ENCODE results near the gene ATP5PO.
"Not testable (repeated sequence)": the region's sequence is repeated elsewhere in the genome, so short reads cannot be mapped to it uniquely, and the experiment has no call there.

The ATP5PO gene

DNA sequence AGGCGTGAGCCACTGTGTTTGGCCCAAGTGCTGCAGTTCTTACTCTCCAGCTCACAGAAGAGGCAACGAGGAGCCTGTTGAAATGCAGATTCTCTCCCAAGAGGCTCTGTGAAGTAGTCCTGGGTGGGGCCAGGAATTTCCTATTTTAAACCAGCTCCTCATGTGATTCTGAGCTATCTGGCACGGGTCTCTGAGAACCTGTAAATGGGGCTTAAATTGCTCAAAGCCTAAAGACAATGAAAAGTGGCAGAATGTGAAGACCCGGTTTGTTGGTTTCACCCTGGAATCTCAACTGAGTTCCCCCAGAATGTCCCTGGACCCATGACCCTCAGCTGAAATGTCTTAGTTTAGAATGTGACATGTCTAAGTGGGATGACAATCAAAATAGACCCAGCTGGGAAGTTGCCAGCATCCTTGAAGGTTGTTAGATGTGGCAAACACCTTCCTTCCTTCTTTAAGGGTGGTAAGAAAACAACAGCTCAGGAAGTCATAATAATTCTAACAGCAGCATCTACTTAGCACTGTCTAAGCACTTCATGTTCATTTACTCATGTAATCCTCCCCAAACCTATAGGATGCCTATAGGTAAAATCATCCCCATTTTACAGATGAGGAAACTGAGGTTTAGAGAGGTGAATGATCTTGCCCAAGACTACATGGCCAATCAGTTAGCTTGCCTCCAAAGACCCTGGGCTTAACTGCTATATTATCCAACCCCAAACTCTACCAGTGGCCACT is 20.9 kb upstream of the ATP5PO start:
- H3K9me3 ChIP-seq (ENCODE audit: low read length) = no peaks in the 10 kb centered on the region
- H3K27me3 ChIP-seq (ENCODE audit: insufficient read depth, low read length) = no peaks in the 10 kb centered on the region
- peaks cover 13% of the 10 kb centered on the region for H3K4me1 ChIP-seq (ENCODE audit: insufficient read depth, low read length)
- H2AFZ ChIP-seq (ENCODE audit: low read depth, low read length) = no peak overlapping the region
- no peak overlapping the region for H3K4me3 ChIP-seq (ENCODE audit: low read length)
- no peaks in the 10 kb centered on the region for H3K36me3 ChIP-seq (ENCODE audit: insufficient read depth, low read length)

DNA sequence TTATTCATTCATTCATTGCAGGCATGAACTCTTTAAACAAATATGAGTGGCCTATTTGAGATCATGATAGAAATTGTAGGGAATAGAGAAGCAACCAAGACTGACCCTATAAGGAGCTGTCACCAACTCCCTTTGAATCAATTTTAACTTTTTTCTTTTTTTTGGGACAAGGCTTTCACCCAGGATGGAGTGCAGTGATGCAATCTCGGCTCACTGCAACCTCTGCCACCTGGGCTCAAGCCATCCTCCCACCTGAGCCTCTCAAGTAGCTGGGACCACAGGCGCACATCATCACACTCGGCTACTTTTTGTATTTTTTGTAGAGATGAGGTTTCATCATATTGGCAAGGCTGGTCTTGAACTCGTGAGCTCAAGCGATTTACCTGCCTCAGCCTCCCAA is 17.1 kb upstream of the ATP5PO start:
- Histone ChIP-seq H3K4me1 (ENCODE audit: insufficient read depth, low read length) (peaks cover 13% of the 10 kb centered on the region), H3K36me3 (ENCODE audit: insufficient read depth, low read length) (no peaks in the 10 kb centered on the region), H2AFZ (ENCODE audit: low read depth, low read length) (no peak overlapping the region), H3K27me3 (ENCODE audit: insufficient read depth, low read length) (no peaks in the 10 kb centered on the region), H3K4me3 (ENCODE audit: low read length) (no peak overlapping the region), H3K9me3 (ENCODE audit: low read length) (no peaks in the 10 kb centered on the region)

DNA sequence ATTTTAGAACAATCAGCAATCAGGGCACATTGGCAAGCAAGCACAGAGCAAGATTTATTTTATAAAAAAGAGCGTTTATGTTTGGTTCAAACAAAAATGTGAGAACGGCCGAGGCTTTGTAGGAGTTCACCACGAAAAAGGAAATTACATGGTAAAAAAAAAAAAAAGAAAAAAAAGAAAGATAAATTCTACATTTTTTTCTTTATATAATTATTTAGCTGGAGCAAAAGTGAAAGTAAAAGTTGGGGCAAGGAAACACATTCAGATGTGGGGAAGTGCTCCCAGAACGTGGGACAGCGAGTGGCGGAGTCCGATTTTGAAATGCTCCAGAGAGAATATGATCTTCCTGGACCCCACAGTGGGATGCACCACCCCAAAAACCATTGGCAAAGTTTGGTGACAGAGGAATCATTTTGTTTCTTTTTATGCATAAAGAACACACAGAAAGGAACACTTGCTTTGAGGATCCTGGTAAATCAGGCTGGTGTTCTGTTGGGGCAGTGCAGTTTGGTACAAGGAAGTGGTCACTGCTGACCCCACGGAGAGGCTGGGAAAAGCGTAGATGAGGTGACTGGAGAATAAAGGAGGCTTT is 16.3 kb upstream of the ATP5PO start:
- no peaks in the 10 kb centered on the region for H3K9me3 ChIP-seq (ENCODE audit: low read length)
- no peak overlapping the region for H2AFZ ChIP-seq (ENCODE audit: low read depth, low read length)
- no peaks in the 10 kb centered on the region for H3K27me3 ChIP-seq (ENCODE audit: insufficient read depth, low read length)
- H3K36me3 ChIP-seq (ENCODE audit: insufficient read depth, low read length) = no peaks in the 10 kb centered on the region
- H3K4me3 ChIP-seq (ENCODE audit: low read length) = peak overlapping the region; percentile 49
- peaks cover 13% of the 10 kb centered on the region for H3K4me1 ChIP-seq (ENCODE audit: insufficient read depth, low read length)

DNA sequence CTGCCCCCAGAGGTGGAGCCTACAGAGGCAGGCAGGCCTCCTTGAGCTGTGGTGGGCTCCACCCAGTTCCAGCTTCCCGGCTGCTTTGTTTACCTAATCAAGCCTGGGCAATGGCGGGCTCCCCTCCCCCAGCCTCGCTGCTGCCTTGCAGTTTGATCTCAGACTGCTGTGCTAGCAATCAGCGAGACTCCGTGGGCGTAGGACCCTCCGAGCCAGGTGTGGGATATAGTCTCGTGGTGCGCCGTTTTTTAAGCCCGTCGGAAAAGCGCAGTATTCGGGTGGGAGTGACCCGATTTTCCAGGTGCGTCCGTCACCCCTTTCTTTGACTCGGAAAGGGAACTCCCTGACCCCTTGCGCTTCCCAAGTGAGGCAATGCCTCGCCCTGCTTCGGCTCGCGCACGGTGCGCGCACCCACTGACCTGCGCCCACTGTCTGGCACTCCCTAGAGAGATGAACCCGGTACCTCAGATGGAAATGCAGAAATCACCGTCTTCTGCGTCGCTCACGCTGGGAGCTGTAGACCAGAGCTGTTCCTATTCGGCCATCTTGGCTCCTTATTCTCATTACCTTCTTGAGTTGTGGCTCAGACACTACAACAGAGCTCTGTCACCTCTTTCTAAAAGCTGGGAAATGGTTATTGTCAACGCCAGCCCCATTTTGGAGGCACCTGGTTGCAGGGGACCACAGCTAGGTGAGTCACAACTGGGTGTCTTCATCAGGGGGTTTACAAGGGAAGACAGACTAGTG is 15.6 kb upstream of the ATP5PO start:
- Histone ChIP-seq H3K4me1 (ENCODE audit: insufficient read depth, low read length) (peaks cover 13% of the 10 kb centered on the region), H3K4me3 (ENCODE audit: low read length) (peak overlapping the region; percentile 49)
- H3K9me3 ChIP-seq (ENCODE audit: low read length); H2AFZ ChIP-seq (ENCODE audit: low read depth, low read length); H3K27me3 ChIP-seq (ENCODE audit: insufficient read depth, low read length); H3K36me3 ChIP-seq (ENCODE audit: insufficient read depth, low read length): not testable (repeated sequence)

DNA sequence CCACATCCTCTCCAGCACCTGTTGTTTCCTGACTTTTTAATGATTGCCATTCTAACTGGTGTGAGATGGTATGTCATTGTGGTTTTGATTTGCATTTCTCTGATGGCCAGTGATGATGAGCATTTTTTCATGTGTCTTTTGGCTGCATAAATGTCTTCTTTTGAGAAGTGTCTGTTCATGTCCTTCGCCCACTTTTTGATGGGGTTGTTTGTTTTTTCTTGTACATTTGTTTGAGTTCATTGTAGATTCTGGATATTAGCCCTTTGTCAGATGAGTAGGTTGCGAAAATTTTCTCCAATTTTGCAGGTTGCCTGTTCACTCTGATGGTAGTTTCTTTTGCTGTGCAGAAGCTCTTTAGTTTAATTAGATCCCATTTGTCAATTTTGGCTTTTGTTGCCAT is 10.6 kb upstream of the ATP5PO start:
- H3K4me3 ChIP-seq (ENCODE audit: low read length); H3K27me3 ChIP-seq (ENCODE audit: insufficient read depth, low read length); H3K4me1 ChIP-seq (ENCODE audit: insufficient read depth, low read length); H3K36me3 ChIP-seq (ENCODE audit: insufficient read depth, low read length); H2AFZ ChIP-seq (ENCODE audit: low read depth, low read length); H3K9me3 ChIP-seq (ENCODE audit: low read length): not testable (repeated sequence)

DNA sequence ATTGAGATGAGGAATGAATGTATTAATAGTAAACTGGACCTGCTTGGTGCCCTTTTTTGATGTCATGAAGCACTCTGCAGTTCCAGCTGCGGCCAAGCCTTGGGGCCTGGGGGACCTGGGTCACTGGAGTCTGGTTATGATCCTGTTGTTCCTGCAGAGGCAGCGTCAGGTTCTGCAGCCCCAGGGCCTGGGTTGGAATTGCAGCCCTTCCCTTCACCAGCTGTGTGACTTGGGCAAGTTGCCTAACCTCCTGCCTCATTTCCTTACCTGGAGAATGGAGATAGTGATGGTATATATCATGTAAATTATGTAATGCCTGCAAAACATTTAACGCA is 9.1 kb upstream of the ATP5PO start:
- Histone ChIP-seq H3K27me3 (ENCODE audit: insufficient read depth, low read length) (no peaks in the 10 kb centered on the region), H2AFZ (ENCODE audit: low read depth, low read length) (no peak overlapping the region), H3K9me3 (ENCODE audit: low read length) (no peaks in the 10 kb centered on the region), H3K4me3 (ENCODE audit: low read length) (no peak overlapping the region), H3K36me3 (ENCODE audit: insufficient read depth, low read length) (no peaks in the 10 kb centered on the region), H3K4me1 (ENCODE audit: insufficient read depth, low read length) (no peaks in the 10 kb centered on the region)

DNA sequence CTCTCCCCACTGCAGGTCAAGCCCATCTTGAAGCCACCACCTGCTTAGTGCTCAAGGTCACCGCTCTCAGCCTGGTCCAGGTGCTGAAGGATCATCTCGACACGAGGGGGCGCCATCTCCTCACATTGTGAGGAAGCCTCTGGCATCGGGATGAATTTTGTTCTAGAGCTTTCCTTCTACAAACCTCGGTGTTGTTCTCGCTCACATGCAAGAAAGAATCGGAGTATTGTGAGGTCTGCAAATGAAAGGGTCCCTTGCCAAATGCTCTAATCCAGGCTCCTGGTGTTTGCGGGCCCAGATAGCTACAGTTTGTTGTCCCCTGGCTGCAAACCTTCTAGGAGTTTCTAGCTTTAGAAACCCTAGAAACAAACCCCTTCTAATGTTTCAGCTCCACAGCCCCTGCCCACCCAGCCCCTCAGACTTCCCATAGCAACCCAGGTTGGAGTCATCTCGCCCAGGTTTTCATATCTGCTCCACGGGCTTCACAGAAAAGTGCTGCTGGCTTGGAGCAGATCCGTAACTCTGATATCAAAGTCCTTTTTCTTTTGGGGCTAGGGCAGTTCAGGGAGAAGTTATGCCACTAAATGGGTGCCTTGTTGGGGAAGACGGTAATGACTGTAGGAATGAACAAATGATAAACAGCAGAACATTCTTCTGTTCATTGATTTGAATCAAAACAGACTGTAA is 8.6 kb upstream of the ATP5PO start:
- Histone ChIP-seq H3K4me1 (ENCODE audit: insufficient read depth, low read length) (no peaks in the 10 kb centered on the region), H3K27me3 (ENCODE audit: insufficient read depth, low read length) (no peaks in the 10 kb centered on the region), H3K9me3 (ENCODE audit: low read length) (no peaks in the 10 kb centered on the region)

DNA sequence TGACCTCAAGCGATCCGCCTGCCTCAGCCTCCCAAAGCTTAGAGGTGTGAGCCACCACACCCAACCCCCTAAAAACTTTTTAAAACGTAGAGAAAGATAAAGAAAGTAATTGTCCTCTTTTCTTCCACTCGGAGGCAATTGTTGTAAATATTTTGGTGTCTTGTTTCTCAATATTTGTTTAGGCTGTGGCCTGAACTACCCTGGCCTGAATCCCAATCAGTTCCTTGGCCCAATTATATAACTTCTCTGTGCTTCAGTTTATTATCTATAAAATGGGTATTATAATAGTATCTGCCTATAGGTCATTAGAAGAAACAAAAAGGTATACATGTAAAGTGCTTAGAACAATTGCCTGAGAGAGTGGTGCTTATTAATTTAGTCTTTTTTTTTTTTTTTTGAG is 1.8 kb upstream of the ATP5PO start:
- Histone ChIP-seq H3K4me3 (ENCODE audit: low read length) (no peak overlapping the region), H3K4me1 (ENCODE audit: insufficient read depth, low read length) (peaks cover 10% of the 10 kb centered on the region), H3K36me3 (ENCODE audit: insufficient read depth, low read length) (peaks cover 14% of the 10 kb centered on the region), H2AFZ (ENCODE audit: low read depth, low read length) (no peak overlapping the region), H3K9me3 (ENCODE audit: low read length) (no peaks in the 10 kb centered on the region), H3K27me3 (ENCODE audit: insufficient read depth, low read length) (no peaks in the 10 kb centered on the region)

More for the DNA sequence above, 8.6 kb upstream of the ATP5PO start:
- no peak overlapping the region for H3K4me3 ChIP-seq (ENCODE audit: low read length)
- no peak overlapping the region for H2AFZ ChIP-seq (ENCODE audit: low read depth, low read length)
- H3K36me3 ChIP-seq (ENCODE audit: insufficient read depth, low read length) = no peaks in the 10 kb centered on the region

DNA sequence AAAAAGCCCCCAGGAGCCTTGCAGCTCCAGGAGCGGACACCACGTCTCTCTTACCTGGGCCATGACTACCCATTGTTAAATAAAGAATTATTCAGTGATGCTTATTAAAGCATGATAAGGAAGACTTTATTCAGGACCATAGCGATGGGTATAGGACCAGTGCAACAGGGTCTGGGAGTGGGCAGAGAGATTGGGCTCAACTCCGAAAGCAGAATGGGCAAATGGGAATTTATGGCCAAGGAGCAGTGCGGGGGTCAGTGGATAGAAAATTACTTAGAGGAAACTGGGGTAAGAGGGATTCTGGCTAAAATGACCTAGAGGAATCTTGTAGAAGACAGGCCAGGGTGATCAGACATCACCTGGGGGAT is 580 bp upstream of the ATP5PO start:
- Histone ChIP-seq H3K36me3 (ENCODE audit: insufficient read depth, low read length) (peaks cover 26% of the 10 kb centered on the region), H3K9me3 (ENCODE audit: low read length) (no peaks in the 10 kb centered on the region), H3K4me3 (ENCODE audit: low read length) (peak overlapping the region; percentile 95), H2AFZ (ENCODE audit: low read depth, low read length) (peak overlapping the region; percentile 92), H3K4me1 (ENCODE audit: insufficient read depth, low read length) (peaks cover 10% of the 10 kb centered on the region), H3K27me3 (ENCODE audit: insufficient read depth, low read length) (no peaks in the 10 kb centered on the region)

DNA sequence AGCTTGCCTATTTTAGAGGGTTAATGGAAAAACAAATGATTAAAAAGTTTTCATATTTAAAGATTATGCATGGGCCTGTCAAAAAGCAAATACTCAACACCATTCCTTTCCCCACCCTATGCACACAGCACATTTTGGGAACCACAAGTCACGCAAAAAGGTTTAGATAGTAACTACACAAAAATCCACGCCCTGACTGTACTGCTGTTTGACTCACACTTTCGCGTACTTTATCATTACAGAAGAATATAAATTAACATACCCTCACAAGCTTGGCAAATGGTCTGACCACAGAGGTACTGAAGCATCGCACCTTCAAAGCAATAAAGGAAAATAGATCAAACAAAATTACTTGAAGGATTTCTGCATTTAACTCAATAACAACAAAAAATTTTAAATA is 1.4 kb downstream of the ATP5PO start:
- H3K36me3 ChIP-seq (ENCODE audit: insufficient read depth, low read length) = peaks cover 44% of the 10 kb centered on the region
- no peaks in the 10 kb centered on the region for H3K27me3 ChIP-seq (ENCODE audit: insufficient read depth, low read length)
- H3K9me3 ChIP-seq (ENCODE audit: low read length) = no peaks in the 10 kb centered on the region
- no peak overlapping the region for H2AFZ ChIP-seq (ENCODE audit: low read depth, low read length)
- H3K4me3 ChIP-seq (ENCODE audit: low read length) = peak overlapping the region; percentile 95
- H3K4me1 ChIP-seq (ENCODE audit: insufficient read depth, low read length) = peaks cover 10% of the 10 kb centered on the region

DNA sequence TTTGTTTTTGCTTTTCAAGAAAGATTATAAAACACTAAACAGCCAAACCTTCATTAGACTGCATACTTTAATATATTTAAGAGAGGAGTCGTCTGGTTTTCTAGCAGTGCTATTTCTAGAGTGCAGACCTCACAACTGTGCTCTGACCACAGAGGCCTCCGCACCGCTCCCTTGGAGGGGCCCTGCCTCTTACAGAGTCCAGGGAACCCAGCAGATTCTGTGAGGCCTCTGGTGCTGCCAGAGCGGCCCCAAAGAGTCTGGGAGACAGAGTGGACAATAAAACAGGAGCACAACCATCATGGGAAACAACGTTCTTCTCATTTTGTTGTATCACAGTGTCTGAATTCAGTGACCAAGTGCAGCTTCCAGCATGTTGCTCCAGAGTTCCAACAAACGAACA is 5.8 kb downstream of the ATP5PO start:
- no peaks in the 10 kb centered on the region for H3K9me3 ChIP-seq (ENCODE audit: low read length)
- H3K27me3 ChIP-seq (ENCODE audit: insufficient read depth, low read length) = no peaks in the 10 kb centered on the region
- H2AFZ ChIP-seq (ENCODE audit: low read depth, low read length) = no peak overlapping the region
- H3K4me3 ChIP-seq (ENCODE audit: low read length) = no peak overlapping the region
- peaks cover 84% of the 10 kb centered on the region for H3K36me3 ChIP-seq (ENCODE audit: insufficient read depth, low read length)
- H3K4me1 ChIP-seq (ENCODE audit: insufficient read depth, low read length) = peaks cover 7% of the 10 kb centered on the region

DNA sequence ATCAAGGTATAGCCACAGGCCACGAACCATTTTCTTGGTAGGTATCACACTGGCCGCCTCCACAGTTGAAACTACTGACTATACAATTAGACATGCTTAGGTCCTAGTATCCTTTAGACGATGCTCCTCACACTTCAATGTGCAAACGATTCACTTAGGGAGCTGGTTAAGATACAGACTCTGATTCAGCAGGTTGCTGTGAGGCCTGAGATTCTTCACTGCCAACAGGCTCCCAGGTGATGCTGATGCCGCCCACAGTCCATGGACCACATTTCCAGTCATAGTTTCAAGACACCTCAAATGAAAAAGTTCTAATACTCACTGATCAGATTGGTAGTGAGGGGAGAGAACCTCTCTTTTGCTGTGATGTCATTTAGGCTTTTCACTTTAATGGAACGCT is 6.8 kb downstream of the ATP5PO start:
- Histone ChIP-seq H3K27me3 (ENCODE audit: insufficient read depth, low read length) (no peaks in the 10 kb centered on the region), H3K9me3 (ENCODE audit: low read length) (no peaks in the 10 kb centered on the region), H2AFZ (ENCODE audit: low read depth, low read length) (no peak overlapping the region), H3K4me3 (ENCODE audit: low read length) (no peak overlapping the region), H3K4me1 (ENCODE audit: insufficient read depth, low read length) (no peaks in the 10 kb centered on the region), H3K36me3 (ENCODE audit: insufficient read depth, low read length) (peaks cover 91% of the 10 kb centered on the region)

DNA sequence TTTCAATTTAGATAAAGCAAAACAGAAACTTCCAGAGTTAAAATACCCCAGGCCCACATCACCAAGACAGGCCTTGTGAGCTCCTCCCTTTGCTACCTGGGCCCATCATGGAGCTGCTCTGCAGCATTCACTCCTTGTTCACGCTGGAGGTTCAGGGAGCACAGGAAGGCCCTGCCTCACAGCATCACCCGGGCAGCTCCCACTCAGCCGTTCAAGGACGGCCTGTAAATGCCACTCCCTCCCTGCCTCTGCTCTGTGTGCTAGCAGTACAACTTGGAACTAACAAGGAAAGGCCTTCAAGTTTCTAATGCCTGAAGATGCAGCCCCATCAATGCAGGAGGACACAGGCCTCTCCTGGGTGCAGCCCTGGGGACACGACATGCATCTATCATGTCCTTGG is 11.6 kb downstream of the ATP5PO start:
- Histone ChIP-seq H3K27me3 (ENCODE audit: insufficient read depth, low read length) (no peaks in the 10 kb centered on the region), H3K9me3 (ENCODE audit: low read length) (no peaks in the 10 kb centered on the region), H3K4me3 (ENCODE audit: low read length) (no peak overlapping the region), H2AFZ (ENCODE audit: low read depth, low read length) (no peak overlapping the region), H3K36me3 (ENCODE audit: insufficient read depth, low read length) (peaks cover 70% of the 10 kb centered on the region), H3K4me1 (ENCODE audit: insufficient read depth, low read length) (peaks cover 2% of the 10 kb centered on the region)
